Raji (cell line): ENCODE results near the gene GLP1R.

Experiments used
- POLR2A ChIP-seq: IDR thresholded peaks from 2 replicates; pipeline ENCODE4 v1.6.1; 2011; ENCODE audit warnings: low read depth, low read length, control low read depth; ENCODE audit not compliant: insufficient read depth

GLP1R gene

DNA sequence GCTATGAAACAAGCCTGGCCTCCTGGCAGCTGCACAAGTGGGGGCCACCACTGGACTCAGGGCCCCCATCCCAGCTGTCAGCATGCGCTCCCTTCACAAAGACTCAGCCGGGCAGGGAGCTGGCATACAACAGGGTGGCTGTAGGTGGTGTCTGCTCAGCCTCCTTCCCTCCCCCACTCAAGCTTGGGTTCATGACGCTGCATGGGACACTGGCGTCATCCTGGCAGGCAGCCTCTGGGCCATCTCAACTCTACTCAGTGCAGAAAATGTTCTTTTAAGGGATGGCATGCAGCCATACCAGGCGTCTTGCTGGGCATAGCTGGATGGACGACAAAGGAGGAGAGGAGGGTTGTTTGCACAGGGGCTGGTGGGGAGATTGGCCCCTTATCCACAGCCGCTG lies 35.9 kb downstream of the GLP1R start:
- TF ChIP-seq POLR2A, result no peak

DNA sequence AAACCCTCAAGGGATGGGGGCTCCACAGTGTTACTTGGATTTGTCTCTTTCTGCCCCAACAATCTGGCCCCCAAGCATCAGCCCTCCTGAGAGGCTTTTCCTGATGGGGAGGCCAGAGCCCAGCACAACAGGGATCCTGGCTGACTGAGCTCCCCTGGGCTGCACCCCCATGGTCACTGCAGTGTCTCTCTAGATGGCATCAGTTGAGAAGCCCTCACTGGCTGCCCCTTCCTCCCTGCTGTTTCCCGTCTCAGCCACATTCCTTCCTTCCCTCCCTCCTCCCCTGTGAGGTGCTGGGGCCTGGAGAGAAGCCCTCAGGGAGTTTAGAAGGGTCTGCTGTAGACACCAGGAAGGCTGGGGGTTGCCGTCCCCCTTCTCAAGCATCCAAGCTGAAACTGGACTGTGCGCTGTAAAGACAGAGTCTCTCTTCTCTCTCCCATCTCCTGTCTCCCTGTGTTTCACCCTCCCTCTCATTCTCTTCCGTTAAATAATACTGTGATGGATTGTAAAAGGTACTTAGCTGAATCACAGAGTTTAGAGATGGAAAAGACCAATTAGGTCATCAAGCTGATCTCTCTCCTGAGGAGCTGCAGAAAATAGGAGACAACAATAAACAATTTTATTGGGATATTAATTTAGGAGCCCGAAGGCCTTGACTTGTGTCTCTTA lies 36.7 kb downstream of the GLP1R start:
- no peak for TF ChIP-seq POLR2A

DNA sequence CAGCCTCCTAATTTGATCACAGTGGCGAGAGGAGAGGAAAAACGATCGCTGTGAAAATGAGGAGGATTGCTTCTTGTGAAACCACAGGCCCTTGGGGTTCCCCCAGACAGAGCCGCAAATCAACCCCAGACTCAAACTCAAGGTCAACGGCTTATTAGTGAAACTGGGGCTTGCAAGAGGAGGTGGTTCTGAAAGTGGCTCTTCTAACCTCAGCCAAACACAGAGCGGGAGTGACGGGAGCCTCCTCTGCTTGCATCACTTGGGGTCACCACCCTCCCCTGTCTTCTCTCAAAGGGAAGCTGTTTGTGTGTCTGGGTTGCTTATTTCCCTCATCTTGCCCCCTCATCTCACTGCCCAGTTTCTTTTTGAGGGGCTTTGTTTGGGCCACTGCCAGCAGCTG lies 37.7 kb downstream of the GLP1R start:
- no peak for TF ChIP-seq POLR2A

DNA sequence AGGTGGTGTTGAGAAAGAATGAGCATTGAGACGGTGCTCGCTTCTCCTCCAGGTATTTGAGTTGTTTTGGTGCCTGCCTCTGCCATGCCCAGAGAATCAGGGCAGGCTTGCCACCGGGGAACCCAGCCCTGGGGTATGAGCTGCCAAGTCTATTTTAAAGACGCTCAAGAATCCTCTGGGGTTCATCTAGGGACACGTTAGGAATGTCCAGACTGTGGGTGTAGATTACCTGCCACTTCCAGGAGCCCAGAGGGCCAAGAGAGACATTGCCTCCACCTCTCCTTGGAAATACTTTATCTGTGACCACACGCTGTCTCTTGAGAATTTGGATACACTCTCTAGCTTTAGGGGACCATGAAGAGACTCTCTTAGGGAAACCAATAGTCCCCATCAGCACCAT lies 38.1 kb downstream of the GLP1R start:
- no peak for TF ChIP-seq POLR2A

DNA sequence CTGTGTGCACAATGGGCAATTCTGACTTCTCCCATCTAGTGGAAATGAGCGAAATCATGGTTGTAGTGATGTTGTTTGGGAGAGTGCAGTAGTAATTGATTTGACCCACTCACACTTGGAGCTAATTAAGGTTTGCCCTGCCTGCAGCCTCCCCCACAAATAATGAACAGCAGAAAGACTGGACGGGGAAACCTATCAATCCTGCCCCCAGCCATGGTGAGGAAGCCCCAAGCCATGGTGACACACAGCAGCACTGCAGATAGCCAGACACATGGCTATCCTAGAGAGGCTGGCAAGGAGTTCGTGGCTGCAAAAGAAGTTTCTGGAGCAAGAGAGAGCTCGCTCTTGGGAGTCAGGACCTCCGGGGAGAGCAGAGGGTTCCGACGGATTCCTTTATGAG lies 38.6 kb downstream of the GLP1R start:
- no peak for TF ChIP-seq POLR2A

DNA sequence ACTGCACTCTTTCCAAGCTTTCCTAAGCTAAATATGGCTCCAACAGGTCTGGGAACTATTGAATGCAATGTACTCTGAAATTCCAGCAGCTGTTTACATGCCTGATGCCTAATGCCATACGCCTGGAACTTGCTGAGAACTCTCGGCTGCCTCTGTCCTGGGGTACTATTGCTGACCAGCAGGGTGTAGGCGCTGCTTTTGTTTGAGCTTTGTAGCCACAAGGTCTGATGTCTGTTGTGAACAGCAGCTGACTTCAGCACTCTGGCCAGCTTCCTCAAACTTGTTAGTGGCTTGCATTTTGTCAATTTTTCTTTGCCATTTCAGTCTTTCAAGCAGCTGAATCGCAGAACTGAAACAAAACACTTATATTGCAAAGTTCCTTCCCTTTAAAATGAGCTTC lies 39.8 kb downstream of the GLP1R start:
- TF ChIP-seq POLR2A, result no peak

DNA sequence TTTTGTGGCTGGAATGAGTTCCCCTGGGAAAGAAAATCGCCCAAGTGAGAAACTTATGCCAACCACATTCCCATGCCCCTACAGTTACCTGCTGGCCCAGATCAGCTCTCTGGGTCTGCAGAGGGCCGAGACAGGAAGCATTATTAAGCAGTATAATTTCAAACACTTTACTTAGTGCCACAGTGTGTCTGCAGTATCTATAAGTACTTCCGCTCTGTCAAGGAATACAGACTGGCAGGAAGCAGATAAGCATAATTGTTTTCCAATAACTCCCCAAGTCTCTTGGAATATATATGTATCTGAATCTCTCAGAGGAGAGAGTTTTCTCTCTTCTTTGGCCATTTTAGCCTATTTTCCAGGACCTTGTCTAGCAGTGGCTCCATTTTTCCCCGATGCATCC lies 41.5 kb downstream of the GLP1R start:
- TF ChIP-seq POLR2A, result no peak

DNA sequence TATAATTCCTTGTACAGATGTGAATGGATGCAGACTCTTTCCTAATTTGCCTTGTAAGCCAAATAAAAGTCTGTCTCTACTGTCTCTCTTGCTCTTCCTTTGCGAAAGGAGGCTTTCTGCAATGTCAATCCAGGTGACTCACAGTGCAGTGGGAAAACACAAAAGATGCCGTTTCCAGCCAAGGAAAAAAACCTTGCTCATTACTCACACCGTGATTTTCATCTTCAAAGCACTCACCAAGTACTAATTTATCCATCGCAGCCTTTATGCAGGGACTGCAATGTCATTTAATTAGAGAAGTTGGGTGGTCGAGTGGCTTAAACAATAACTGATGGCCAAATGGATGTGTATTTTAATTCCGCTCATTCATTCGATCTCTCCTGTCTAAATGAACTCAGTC lies 42.6 kb downstream of the GLP1R start:
- no peak for TF ChIP-seq POLR2A

DNA sequence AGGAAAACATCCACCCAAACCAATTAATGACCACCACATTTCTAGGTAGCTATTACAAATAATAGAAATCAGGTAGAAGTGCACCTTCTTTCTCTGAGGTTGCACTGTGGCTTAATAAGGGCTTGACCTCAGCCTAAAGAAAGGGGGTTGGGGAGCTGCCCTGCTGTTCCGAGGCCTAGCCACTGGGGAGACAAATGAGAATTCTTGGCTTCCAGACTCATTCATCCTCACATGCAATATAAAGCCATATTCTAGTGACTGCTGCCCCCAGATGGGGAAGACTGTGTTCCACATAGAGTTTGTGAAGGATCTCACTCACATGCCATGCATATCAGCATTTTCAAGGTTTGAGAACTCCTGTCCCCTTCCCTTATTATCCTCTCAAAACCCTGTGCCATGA lies 43.5 kb downstream of the GLP1R start:
- no peak for TF ChIP-seq POLR2A

DNA sequence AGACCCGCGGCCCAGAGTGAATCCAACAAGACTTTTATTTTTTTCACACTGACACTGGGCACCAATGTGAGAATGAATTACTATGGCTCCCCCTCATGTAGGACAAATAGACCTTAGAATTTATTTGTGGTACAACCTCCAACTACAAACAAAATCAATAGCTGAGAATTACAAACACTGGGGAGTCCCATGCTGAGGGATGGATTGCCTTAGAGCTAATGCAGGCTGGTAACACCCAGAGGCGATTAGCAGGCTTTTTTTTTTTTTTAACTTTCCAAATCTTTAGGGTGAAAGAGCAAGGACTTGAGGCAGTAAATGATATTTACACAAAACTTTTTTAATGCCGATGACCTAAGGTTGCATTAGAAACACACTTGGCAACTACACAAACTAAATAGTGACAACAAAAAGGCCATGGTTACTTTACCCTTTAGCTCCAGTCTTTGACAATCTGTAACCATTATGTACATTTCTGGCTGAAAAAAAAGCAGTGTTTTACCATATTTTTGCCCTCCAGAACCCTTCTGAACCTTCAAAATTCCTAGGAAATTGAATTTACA lies 44.6 kb downstream of the GLP1R start:
- no peak for TF ChIP-seq POLR2A

DNA sequence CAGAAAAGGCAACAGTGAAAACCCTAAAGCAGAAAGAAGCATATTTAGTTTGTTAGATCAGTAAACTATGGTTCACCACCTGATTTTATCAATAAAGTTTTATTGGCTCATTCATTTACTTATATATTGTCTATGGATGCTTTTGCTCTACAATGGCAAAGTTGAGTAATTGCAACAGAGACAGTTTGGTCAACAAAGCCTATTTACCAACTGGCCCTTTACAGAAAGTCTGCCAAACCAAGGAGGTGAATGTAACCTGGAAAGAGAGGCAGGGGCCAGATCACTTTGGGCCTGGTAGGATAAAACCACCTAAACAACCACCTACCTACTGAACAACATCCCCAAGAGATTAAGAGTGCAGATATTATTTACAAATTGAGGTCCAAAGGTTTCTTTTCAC lies 47.0 kb downstream of the GLP1R start:
- TF ChIP-seq POLR2A, result no peak

DNA sequence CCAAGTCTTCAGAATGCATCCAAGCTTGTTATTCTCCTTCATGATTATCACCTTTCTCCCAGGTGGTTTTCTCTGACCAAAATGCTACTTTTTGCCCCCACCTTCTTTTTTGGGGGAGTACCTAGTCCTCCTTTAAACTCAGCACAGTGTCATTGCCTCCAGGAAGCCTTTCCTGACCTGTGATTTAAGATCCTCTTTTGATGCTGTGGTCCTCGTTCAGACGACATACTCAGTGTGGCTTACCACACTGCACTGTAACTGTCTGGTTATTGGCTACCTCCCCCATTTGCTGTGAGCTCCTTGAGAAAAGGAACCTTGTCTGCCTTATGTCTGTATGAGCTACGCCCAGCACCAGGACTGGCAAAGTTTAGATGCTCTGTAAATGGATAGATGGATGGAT lies 51.8 kb downstream of the GLP1R start:
- TF ChIP-seq POLR2A, result no peak

DNA sequence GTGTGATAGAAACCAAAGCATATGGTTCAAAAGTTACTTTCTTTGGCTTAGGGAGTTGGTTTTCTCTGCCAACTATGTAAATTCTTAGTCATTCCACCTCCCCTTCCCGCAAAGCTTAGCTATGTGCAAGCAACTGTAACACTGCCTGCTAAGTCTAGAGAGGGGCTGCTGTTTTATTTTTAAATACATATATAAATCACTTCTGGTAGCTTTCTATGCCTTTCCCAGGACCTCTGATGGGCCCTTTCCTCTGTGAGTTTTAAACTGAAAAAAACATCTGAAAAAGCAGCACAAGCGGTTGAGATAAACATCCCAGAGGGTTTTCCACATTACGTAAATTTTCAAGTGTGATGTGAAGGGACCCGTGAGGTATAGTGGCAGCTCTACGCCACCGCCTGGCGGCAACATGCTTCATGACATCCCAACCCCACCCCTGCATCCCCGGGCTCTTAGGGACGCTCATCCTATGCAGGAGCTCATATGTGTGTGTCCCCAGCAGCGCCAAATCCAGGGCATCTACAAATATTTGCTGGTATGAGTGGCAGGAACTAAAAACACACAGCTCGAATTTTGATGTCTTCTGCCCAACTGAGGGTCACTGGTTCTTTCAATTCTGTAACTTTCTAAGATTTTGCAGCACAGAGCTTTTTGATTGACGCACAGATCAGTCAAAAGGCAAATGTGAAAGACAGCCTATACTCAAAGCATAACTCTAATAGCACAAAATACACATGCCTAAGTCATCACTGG lies 53.7 kb downstream of the GLP1R start:
- no peak for TF ChIP-seq POLR2A

DNA sequence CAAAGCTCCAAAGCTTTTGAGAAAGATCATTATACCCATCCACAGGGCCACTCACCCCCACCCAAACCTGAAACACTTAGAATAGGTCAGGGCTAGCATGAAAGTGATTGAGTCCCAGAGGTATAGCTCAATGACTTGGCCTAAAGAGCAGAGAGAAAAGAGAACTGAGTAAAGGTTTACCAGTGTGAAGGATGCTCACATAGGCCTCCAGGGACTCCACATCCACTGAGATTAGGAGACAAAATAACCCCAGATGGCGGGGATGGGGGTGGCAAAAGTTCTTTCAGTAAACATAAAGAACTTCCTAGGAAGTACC lies 54.2 kb downstream of the GLP1R start:
- TF ChIP-seq POLR2A, result no peak

DNA sequence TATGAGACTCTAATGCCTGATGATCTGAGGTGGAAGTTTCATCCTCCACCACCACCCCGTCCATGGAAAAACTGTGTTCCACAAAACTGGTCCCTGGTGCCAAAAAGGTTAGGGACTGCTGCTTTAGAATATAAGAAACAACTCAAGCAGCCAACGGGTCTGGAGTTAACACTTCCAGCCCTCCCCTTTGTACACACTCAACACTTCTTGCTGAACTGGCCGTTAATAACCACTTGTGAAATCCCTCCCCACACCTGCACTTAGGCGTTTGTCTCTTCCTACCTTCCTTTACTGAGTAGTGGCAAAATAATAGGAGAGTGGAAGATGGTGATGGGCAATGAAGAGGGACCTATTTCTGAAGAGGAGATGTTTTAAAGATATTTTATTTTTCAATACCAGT lies 55.9 kb downstream of the GLP1R start:
- no peak for TF ChIP-seq POLR2A

DNA sequence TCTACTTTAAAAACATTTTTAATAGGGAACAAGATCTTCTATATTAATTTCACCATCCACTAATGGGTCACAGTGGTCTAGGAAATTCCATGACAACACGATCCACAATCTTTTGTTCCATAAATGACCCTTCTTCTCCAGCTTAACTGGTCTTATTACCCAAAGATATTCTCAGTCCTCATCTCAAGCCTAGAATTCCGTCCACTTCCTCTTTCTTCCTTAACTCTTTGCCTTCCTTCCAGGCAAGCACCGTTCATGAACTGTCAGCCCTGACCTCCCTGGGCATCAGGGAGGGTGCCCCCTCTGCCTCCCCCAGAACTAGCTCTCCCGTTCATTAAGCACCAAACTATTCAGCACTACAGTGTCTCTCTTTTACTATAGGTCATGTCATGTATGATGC lies 58.5 kb downstream of the GLP1R start:
- TF ChIP-seq POLR2A, result no peak

DNA sequence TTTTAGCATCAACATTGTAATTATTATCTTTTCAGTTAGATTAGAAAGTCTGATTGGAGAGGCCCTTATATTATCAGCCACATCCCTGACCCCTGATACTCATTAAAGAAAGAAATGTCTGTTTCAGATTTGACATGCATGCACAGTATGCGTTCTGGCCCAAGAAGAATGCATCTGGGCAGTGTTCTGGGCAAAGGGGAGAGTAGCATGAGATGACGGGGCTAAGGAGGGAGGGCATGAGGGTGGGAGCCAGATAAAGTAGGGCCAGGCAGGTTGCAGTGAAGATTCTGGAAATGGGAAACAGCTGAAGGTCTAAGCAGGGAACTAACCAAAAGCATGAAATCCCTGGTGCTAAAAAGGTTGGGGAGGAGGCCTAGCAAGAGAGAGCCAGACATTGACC lies 59.1 kb downstream of the GLP1R start:
- TF ChIP-seq POLR2A, result no peak

DNA sequence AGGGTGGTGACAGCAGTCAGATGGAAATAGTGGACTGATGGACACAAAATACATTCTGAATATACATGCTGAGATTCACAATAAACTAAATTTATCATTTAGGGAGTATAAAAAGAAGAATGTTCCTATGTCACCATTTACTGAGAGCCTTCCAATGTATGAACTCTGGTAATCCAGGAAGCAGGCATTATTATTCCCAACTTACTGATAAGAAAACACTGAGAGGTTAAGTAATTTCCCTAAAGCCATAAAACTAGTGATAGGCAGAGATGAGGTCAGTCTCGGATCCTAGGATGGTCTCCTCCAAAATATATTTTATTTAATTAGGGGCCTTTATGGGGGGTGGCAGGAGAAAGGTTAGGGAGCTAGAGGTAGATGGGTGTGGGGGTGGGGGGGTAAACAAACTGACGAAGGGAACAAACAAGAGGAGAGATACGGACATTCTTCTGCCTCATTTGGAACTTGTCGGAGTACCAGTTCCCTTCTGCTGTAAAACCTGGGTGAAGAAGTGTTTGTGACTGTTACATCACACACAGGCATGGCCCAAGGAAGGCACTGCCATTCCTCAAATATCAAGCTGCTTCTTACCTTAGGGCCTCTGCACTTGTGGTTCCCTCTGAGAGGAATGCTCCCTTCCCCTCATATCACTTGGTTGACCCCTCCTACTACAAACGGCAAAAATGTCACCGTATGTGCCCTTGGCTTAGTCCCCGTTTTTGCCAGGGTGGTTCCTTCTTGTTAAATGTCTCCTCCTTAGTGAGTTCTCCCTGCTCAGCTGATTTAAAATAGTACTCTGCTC lies 59.7 kb downstream of the GLP1R start:
- no peak for TF ChIP-seq POLR2A
